Natural killer cell treated with Interleukin-12 subunit alpha and Interleukin-12 subunit beta and Interleukin-15 and Interleukin-18, amount 100 ng/mL, for 72 hours (primary cell): Measurements from ENCODE around the gene PACRG. TPM values are rescaled to one million over a fixed set of nuclear protein-coding genes. Genes with fewer than 3 reads are reported as not detected.

Experiments
- ATAC-seq, 2 donors: fragments of 150-1000 bp; cut with Tn5 transposase in 1 of 2; sonication (Bioruptor Pico), chemical (Tn5 transposase) in 1 of 2; 2 replicates each; pipeline ENCODE4 v1.10.0; 2021
- DNase-seq: peaks from one replicate; pipeline ENCODE4 v3.0.0; 2022; ENCODE audit warnings: low spot score
- H3K27ac Mint-ChIP-seq, 2 donors: 1 replicate in 1 of 2; 2 replicates in 1 of 2; pipeline ENCODE4 v1.8.0; 2022; ENCODE audit warnings: mixed read lengths in 2 of 2, mild to moderate bottlenecking in 1 of 2, moderate library complexity in 1 of 2
- H3K27me3 Mint-ChIP-seq, 2 donors: 1 replicate in 1 of 2; 2 replicates in 1 of 2; pipeline ENCODE4 v1.8.0; 2022; ENCODE audit warnings: mixed read lengths in 2 of 2
- H3K36me3 Mint-ChIP-seq: one replicate; pipeline ENCODE4 v1.8.0; 2022; ENCODE audit warnings: mixed read lengths
- H3K4me1 Mint-ChIP-seq, 2 donors: 1 replicate in 1 of 2; 2 replicates in 1 of 2; pipeline ENCODE4 v1.8.0; 2022; ENCODE audit warnings: low read depth in 2 of 2, mixed read lengths in 2 of 2, mild to moderate bottlenecking in 1 of 2
- H3K4me3 Mint-ChIP-seq: one replicate; pipeline ENCODE4 v1.8.0; 2022; ENCODE audit warnings: mixed read lengths
- H3K9me3 Mint-ChIP-seq: 2 replicates; pipeline ENCODE4 v1.8.0; 2022; ENCODE audit warnings: mixed read lengths
- total RNA-seq, 2 donors: library from RNA; stranded (reverse); gene quantifications; one replicate each; pipeline ENCODE4 v1.2.3, GENCODE V29; 2022

The PACRG gene
- total RNA-seq, 2 donors from 2014 or later: not detected

DNA sequence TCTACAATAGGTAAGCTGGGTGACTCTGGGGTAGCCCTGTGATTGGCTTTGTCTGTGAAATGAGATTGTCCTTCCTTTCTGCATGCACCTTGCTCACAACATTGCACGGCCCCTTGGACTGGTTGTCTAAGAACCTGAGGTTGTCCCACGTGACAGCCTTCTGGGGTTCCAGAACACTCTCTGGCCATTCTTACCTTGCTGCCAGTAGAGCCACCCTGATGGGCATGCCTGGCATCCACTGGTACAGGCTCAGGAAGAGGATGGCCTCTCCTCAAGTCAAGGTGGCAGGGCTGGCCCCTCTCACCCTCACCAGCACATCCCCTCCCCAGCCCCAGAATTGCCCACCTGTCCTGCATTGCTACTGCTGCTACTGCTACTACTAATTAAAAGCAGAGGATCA lies 335.0 kb downstream of the PACRG start:
- Mint-ChIP-seq H3K27me3 (no peaks in the 10 kb centered on the region), H3K27ac (no peak overlapping the region), H3K9me3 (no peaks in the 10 kb centered on the region), H3K36me3 (no peaks in the 10 kb centered on the region), H3K4me1 (no peaks in the 10 kb centered on the region), H3K4me3 (no peak overlapping the region)
- no peak for ATAC-seq
- DNase-seq: no peak

DNA sequence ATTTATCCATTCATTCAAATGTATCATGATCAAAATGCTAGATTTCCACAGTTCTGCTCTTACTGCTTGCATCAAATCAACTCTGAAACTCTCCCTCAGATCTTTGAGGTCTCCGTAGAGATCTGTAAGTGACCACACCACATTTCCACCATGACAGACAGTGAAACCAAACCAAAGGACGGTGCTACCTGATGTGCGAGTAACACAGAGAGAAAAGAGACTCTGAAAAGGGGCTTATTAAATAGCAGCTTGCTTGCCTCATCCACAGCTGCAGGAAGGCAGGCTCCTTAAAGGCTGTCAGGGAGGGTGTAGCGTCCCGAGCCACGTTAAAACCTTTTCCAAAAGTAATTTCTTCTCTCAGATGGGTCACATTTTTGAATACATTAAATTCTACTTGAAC lies 335.8 kb downstream of the PACRG start:
- DNase-seq (no peak), ATAC-seq (no peak)
- H3K27me3 Mint-ChIP-seq: no peaks in the 10 kb centered on the region
- peaks cover 3% of the 10 kb centered on the region for H3K9me3 Mint-ChIP-seq
- H3K4me3 Mint-ChIP-seq: no peak overlapping the region
- H3K27ac Mint-ChIP-seq: no peak overlapping the region
- no peaks in the 10 kb centered on the region for H3K4me1 Mint-ChIP-seq
- no peaks in the 10 kb centered on the region for H3K36me3 Mint-ChIP-seq

DNA sequence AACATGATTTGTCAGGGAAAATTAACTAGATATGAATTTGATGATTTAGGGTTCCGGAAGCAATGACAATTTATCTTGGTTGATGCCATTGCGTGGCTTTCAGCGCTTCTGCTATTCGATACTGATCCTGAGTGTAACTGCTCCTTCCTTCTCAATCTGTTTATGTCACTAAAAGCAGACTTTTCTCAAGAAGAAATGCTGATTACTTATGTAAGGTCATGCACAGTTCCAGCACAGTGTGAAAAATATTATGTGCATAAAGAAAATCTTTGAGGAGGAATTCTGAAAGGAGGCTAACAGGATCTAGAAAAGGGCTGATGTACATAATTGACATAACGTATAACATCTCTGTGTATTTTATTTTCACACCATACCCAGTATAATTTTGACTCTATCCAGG lies 336.6 kb downstream of the PACRG start:
- Mint-ChIP-seq H3K27me3 (no peaks in the 10 kb centered on the region), H3K4me1 (no peaks in the 10 kb centered on the region), H3K4me3 (no peak overlapping the region), H3K9me3 (peaks cover 3% of the 10 kb centered on the region), H3K27ac (no peak overlapping the region), H3K36me3 (no peaks in the 10 kb centered on the region)
- ATAC-seq: no peak
- no peak for DNase-seq

DNA sequence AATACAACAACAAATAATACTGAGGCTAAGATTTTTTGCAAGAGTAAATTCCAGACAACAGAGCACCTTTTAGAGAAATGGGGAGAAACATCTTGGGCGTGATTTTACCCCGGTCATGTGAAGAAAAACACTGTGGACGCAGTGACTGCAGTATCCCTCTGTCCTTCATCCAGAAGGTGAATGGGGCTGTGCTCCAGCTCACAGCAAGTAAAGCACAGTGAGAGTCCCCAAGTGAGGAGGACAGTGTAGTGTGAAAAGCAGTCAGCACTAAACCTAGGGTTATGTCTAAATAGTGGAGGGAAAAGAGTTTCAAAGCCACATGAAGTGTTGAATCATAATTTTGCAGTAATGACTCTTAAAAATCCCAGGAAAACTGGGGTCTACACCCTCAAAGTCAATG lies 338.4 kb downstream of the PACRG start:
- Mint-ChIP-seq H3K27ac (no peak overlapping the region), H3K27me3 (peaks cover 0 to 6% of the 10 kb centered on the region in 2 donors), H3K9me3 (peaks cover 3% of the 10 kb centered on the region), H3K4me1 (no peaks in the 10 kb centered on the region), H3K4me3 (no peak overlapping the region), H3K36me3 (no peaks in the 10 kb centered on the region)
- DNase-seq (no peak), ATAC-seq (no peak)

DNA sequence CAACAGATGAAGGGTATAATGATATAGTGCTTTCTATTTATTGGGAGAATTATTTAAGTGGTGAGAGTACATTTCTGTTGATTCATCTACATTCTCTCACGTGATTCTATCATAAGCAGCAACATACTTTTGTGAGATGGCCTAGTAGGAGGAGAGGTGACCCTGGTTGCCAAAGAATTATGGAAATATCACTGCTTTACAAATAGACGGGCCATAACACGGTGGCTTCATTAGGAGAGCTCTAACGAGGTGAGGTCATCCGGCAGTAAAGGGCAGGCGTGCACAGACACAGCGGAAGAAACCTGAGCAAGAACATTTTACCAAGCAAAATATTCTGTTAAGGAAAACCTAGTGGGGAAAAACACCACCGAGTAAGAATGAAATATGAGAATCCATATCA lies 349.4 kb downstream of the PACRG start:
- DNase-seq (no peak), ATAC-seq (no peak)
- Mint-ChIP-seq H3K4me1 (no peaks in the 10 kb centered on the region), H3K27me3 (no peaks in the 10 kb centered on the region), H3K36me3 (no peaks in the 10 kb centered on the region), H3K4me3 (no peak overlapping the region), H3K27ac (no peak overlapping the region), H3K9me3 (peaks cover 5% of the 10 kb centered on the region)

DNA sequence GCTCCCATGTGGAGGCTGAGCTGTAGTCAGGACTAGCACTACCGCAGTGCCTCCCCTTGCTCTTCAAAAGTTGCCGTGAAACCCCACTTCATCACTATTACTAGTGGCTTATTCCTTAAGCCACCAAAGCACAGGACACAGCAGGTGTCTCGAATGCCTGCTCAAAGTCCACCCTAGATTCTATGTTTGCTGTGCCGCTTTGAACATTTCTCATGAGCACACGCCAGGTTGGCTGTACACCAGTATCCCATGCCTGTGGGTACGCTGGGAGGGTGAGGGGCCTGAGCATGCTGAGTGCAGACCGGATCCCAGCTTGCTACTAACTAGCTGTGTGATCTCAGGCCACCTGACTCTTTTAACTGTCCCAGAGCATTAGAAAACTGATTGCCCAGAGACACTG lies 350.9 kb downstream of the PACRG start:
- H3K36me3 Mint-ChIP-seq: no peaks in the 10 kb centered on the region
- H3K4me1 Mint-ChIP-seq: no peaks in the 10 kb centered on the region
- peaks cover 5% of the 10 kb centered on the region for H3K9me3 Mint-ChIP-seq
- ATAC-seq (no peak), DNase-seq (no peak)
- H3K4me3 Mint-ChIP-seq: no peak overlapping the region
- no peak overlapping the region for H3K27ac Mint-ChIP-seq
- no peaks in the 10 kb centered on the region for H3K27me3 Mint-ChIP-seq

DNA sequence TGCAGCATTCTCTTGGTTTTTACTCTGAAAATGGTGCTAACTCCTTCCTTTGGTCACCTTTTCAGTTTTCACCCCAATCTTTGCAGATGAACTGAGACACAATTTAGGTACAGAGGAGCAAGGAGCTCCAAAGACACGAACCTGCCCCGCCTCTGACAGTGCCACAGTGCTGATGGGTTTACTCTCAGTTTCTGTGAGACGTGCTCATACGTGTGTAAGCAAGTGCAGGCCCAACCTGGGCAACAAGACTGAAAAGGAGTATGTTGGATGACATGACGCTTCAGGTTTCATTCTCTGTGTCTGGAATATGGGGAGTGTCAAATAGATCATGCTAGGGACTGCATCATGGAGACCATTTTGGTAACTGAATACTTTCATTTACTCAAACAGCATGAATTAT lies 352.5 kb downstream of the PACRG start:
- Mint-ChIP-seq H3K36me3 (no peaks in the 10 kb centered on the region), H3K4me1 (no peaks in the 10 kb centered on the region), H3K27me3 (peaks cover 0 to 8% of the 10 kb centered on the region in 2 donors), H3K27ac (no peak overlapping the region), H3K4me3 (no peak overlapping the region), H3K9me3 (peaks cover 5% of the 10 kb centered on the region)
- no peak for DNase-seq
- ATAC-seq: no peak

DNA sequence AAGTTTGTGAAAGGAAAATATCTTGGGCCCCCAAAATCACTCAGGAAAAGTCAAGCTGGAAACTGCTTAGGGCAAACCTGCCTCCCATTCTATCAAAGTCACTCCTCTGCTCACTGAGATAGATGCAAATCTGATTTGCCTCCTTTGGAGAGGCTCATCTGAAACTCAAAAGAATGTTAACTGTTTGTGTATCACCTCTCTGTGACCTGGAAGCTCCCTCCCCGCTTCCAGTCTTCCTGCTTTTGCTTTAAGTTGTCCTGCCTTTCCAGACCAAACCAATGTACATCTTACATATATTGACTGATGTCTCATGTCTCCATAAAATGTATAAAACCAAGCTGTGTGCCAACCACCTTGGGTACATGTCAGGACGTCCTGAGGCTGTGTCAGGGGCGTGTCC lies 355.4 kb downstream of the PACRG start:
- Mint-ChIP-seq H3K36me3 (no peaks in the 10 kb centered on the region), H3K27ac (no peak overlapping the region), H3K27me3 (peaks cover 3 to 20% of the 10 kb centered on the region in 2 donors), H3K4me1 (no peaks in the 10 kb centered on the region), H3K4me3 (no peak overlapping the region), H3K9me3 (peaks cover 5% of the 10 kb centered on the region)
- ATAC-seq: no peak
- no peak for DNase-seq

DNA sequence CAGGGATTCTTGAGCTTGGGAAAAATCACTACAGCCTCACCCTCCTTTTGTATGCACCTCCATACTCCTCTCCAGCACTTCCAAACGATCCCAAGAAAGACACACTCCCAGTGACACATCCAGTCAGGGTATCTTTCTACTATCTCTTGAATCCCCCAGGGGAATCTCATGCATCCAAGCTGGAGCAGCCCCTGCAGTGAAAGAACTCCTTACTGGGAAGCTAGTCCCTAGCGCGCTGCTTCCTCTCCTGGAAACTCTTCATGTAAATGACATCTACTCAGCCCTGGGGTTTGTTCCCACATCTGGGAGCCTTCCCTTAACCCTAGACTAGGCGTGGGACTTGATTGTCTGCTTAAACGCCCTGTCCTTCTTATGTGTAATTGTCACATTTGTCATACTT lies 357.7 kb downstream of the PACRG start:
- no peak for ATAC-seq
- no peaks in the 10 kb centered on the region for H3K36me3 Mint-ChIP-seq
- peaks cover 5% of the 10 kb centered on the region for H3K9me3 Mint-ChIP-seq
- DNase-seq: no peak
- H3K4me1 Mint-ChIP-seq: no peaks in the 10 kb centered on the region
- H3K27me3 Mint-ChIP-seq: peaks cover 3 to 20% of the 10 kb centered on the region in 2 donors
- no peak overlapping the region for H3K27ac Mint-ChIP-seq
- no peak overlapping the region for H3K4me3 Mint-ChIP-seq

DNA sequence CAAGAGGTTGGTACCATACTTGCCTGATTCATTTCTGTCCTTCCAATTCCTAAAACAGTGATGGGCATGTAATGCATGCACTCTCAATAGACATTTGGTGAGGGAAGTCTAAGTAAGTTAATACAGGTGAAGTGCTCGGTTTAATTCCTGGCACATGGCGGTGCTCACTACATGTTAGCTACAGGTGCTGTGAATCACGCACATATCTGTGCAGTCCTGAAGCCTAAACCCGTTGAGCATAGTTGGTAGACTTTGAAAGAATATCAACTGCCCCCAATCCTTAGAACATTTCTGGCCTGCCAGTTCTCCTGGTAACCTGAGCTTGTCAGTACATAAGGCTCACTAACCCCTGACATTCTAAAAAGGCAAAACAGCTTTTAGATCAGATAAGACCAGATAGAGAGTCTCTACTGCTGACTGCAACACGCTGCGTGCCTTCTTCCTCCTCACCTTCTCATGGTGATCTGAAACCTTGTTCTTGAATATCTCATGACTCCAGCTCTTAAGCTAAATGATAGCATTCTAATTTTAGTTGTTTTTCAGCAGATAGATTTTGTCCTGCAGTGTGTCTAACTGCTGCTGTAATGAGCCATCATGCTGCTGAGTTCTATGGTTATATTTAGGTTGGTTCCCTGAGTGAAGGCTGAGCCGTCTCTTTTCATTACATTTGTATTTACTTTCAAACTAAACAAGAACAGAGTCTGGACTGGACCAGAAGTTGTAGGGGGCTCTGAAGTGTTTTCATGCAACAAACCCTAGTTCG lies 358.3 kb downstream of the PACRG start:
- Mint-ChIP-seq H3K4me3 (no peak overlapping the region), H3K36me3 (no peaks in the 10 kb centered on the region), H3K27ac (no peak overlapping the region), H3K4me1 (no peaks in the 10 kb centered on the region), H3K27me3 (peaks cover 3 to 20% of the 10 kb centered on the region in 2 donors), H3K9me3 (peaks cover 5% of the 10 kb centered on the region)
- DNase-seq: no peak
- no peak for ATAC-seq

DNA sequence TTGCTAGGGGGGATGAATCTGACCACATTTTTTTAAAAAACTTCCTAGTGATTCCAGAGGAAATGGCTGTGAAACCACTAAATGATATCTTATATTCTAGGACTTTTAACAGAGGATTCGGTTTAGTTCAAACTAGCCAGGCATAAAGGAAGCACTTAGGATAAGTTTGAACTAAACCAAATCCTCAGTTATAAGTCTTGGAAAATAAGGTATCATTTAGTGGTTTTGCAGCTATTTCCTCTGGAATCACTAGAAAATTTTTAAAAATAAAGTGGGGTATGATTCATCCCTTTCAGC lies 358.8 kb downstream of the PACRG start:
- H3K9me3 Mint-ChIP-seq: peaks cover 5% of the 10 kb centered on the region
- no peak overlapping the region for H3K27ac Mint-ChIP-seq
- ATAC-seq (no peak), DNase-seq (no peak)
- H3K4me3 Mint-ChIP-seq: no peak overlapping the region
- no peaks in the 10 kb centered on the region for H3K4me1 Mint-ChIP-seq
- peaks cover 3 to 20% of the 10 kb centered on the region in 2 donors for H3K27me3 Mint-ChIP-seq
- no peaks in the 10 kb centered on the region for H3K36me3 Mint-ChIP-seq

DNA sequence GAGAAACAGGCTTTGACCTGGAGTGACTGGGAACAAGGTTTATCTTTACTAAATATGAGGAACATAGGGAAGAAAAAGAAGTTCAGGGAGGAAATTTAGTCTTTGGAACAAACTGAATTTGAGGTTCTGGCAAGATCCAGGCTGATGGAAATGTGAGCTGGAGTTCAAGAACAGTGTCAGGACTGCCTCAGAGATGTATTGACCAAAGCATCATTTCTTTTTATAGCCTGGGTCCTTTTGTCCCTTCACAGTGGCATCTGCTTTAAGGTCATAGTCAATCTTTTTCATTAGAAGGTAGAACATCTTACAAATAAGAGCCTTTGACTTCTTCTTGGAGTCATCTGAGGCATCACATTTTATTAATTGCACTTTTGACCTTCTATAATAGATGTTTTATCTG lies 360.2 kb downstream of the PACRG start:
- peaks cover 5% of the 10 kb centered on the region for H3K9me3 Mint-ChIP-seq

DNA sequence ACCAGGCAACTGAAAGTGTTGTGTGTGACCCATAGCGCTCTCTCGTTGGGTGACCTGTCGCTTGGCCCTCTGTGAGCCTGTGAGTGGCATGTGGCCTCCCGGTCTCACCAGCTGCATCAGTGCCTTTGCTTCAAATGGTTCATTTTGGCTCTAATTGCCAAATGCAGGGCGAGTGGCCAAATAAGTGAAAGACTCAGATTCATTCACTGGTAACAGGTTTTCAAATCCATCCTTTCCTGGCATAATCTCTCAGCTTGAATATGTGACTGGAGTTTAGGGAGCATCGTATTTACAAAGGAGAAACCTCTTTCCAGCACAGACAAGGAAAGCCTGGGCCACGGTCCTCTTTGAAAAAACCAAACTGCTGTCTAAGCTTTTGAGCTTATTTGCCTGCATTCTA lies 365.1 kb downstream of the PACRG start:
- H3K4me3 Mint-ChIP-seq: no peak overlapping the region

More for the DNA sequence above, 360.2 kb downstream of the PACRG start:
- Mint-ChIP-seq H3K4me1 (no peaks in the 10 kb centered on the region), H3K36me3 (no peaks in the 10 kb centered on the region), H3K27me3 (peaks cover 3 to 20% of the 10 kb centered on the region in 2 donors), H3K27ac (no peak overlapping the region), H3K4me3 (no peak overlapping the region)
- DNase-seq: no peak
- ATAC-seq: no peak

DNA sequence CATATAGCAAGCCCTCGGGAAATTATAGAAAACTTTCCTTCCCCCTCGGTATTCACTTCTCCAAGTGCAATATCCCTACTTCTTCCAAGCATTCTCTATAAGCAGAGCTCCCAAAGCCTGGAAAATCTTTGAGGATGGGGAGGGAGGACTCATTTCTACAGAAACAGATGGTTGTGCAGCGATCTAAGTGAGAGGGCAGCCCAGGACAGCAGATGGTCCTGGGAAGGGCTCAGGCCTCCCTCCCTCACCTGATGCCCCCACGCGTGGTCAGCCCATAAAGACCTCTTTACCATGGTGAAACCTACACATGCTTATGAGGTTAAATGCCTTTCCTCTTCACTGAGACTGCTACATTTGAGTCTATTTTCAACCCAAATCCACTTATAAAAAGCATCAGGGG lies 367.1 kb downstream of the PACRG start:
- no peak overlapping the region for H3K27ac Mint-ChIP-seq
- no peaks in the 10 kb centered on the region for H3K36me3 Mint-ChIP-seq
- DNase-seq: no peak
- no peaks in the 10 kb centered on the region for H3K27me3 Mint-ChIP-seq
- no peaks in the 10 kb centered on the region for H3K9me3 Mint-ChIP-seq
- no peak for ATAC-seq
- no peaks in the 10 kb centered on the region for H3K4me1 Mint-ChIP-seq
- no peak overlapping the region for H3K4me3 Mint-ChIP-seq

More for the DNA sequence above, 365.1 kb downstream of the PACRG start:
- no peak overlapping the region for H3K27ac Mint-ChIP-seq
- no peaks in the 10 kb centered on the region for H3K4me1 Mint-ChIP-seq
- peaks cover 0 to under 1% of the 10 kb centered on the region in 2 donors for H3K27me3 Mint-ChIP-seq
- no peaks in the 10 kb centered on the region for H3K9me3 Mint-ChIP-seq
- no peaks in the 10 kb centered on the region for H3K36me3 Mint-ChIP-seq
- DNase-seq (no peak), ATAC-seq (no peak)

DNA sequence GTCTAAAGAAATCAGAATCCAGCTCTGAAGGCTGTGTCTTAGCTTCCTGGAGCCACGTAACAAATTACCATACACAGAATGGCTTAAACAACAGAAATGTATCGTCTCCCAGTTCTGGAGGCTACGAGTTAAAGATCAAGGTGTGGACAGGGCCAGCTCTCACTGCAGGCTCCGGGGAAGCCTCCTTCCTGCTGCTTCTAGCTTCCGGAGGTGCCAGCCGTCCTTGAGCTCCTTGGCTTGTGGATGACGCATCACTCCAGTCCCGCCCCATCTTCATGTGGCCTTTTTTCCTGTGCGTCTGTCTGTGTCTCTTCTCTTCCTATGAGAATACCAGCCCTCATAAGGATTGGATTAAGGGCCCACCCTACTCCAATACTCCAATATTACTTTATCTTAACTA lies 367.6 kb downstream of the PACRG start:
- DNase-seq (no peak), ATAC-seq (peak in 1 of 2 donors; percentile 26)
- Mint-ChIP-seq H3K27ac (no peak overlapping the region), H3K4me1 (no peaks in the 10 kb centered on the region), H3K9me3 (no peaks in the 10 kb centered on the region), H3K27me3 (no peaks in the 10 kb centered on the region), H3K36me3 (no peaks in the 10 kb centered on the region), H3K4me3 (no peak overlapping the region)
